HEK293 (cell line): Measurements from ENCODE around the gene RPS29.
A peak's percentile ranks its signal among the peaks of the same experiment; 100 is the strongest.

ENCODE experiments used
- KLF16 ChIP-seq: fragments of 450-650 bp; formaldehyde crosslinking; IDR thresholded peaks from 2 replicates; pipeline ENCODE4 v1.5.1; 2017; ENCODE audit warnings: missing biosample characterization, missing genetic modification characterization
- SP2 ChIP-seq: fragments of 450-650 bp; formaldehyde crosslinking; IDR thresholded peaks from 2 replicates; pipeline ENCODE4 v1.5.1; 2016; ENCODE audit warnings: missing biosample characterization, missing genetic modification characterization
- SP7 ChIP-seq: fragments of 450-650 bp; formaldehyde crosslinking; IDR thresholded peaks from 2 replicates; pipeline ENCODE4 v1.5.1; 2016; ENCODE audit warnings: missing biosample characterization, missing genetic modification characterization
- WT1 ChIP-seq: fragments of 450-650 bp; formaldehyde crosslinking; IDR thresholded peaks from 2 replicates; pipeline ENCODE4 v1.5.1; 2016; ENCODE audit warnings: missing biosample characterization, missing genetic modification characterization
- YY2 ChIP-seq: fragments of 450-650 bp; formaldehyde crosslinking; IDR thresholded peaks from 2 replicates; pipeline ENCODE4 v1.5.1; 2016; ENCODE audit warnings: missing biosample characterization, missing genetic modification characterization
- ZBTB20 ChIP-seq: fragments of 450-650 bp; formaldehyde crosslinking; IDR thresholded peaks from 2 replicates; pipeline ENCODE4 v1.5.1; 2016; ENCODE audit warnings: missing biosample characterization, missing genetic modification characterization
- ZBTB48 ChIP-seq: fragments of 450-650 bp; formaldehyde crosslinking; IDR thresholded peaks from 2 replicates; pipeline ENCODE4 v1.5.1; 2016; ENCODE audit warnings: missing biosample characterization, missing genetic modification characterization
- ZBTB7A ChIP-seq: fragments of 450-650 bp; formaldehyde crosslinking; IDR thresholded peaks from 2 replicates; pipeline ENCODE4 v1.5.1; 2016; ENCODE audit warnings: low read depth, missing biosample characterization, missing genetic modification characterization
- ZEB2 ChIP-seq: fragments of 450-650 bp; formaldehyde crosslinking; IDR thresholded peaks from 2 replicates; pipeline ENCODE4 v1.5.1; 2016; ENCODE audit warnings: missing biosample characterization, missing genetic modification characterization
- ZNF2 ChIP-seq: fragments of 450-650 bp; formaldehyde crosslinking; IDR thresholded peaks from 2 replicates; pipeline ENCODE4 v1.5.1; 2016; ENCODE audit warnings: missing biosample characterization, missing genetic modification characterization
- ZNF214 ChIP-seq: fragments of 450-650 bp; formaldehyde crosslinking; IDR thresholded peaks from 2 replicates; pipeline ENCODE4 v1.5.1; 2017; ENCODE audit warnings: missing biosample characterization, mild to moderate bottlenecking, missing genetic modification characterization, borderline replicate concordance
- ZNF223 ChIP-seq: fragments of 450-650 bp; formaldehyde crosslinking; IDR thresholded peaks from 2 replicates; pipeline ENCODE4 v1.5.1; 2016; ENCODE audit warnings: missing biosample characterization, missing genetic modification characterization
- ZNF266 ChIP-seq: fragments of 450-650 bp; formaldehyde crosslinking; IDR thresholded peaks from 2 replicates; pipeline ENCODE4 v1.5.1; 2016; ENCODE audit warnings: missing biosample characterization, missing genetic modification characterization, low read depth
- ZNF335 ChIP-seq: fragments of 450-650 bp; formaldehyde crosslinking; conservative IDR thresholded peaks from 2 replicates; pipeline ENCODE4 v1.5.1; 2016; ENCODE audit warnings: missing biosample characterization, missing genetic modification characterization
- ZNF394 ChIP-seq: fragments of 450-650 bp; formaldehyde crosslinking; IDR thresholded peaks from 2 replicates; pipeline ENCODE4 v1.5.1; 2016; ENCODE audit warnings: missing biosample characterization, missing genetic modification characterization, mild to moderate bottlenecking, moderate library complexity, borderline replicate concordance
- ZNF433 ChIP-seq: fragments of 450-650 bp; formaldehyde crosslinking; IDR thresholded peaks from 2 replicates; pipeline ENCODE4 v1.5.1; 2016; ENCODE audit warnings: missing biosample characterization, missing genetic modification characterization, low read depth
- ZNF549 ChIP-seq: fragments of 450-650 bp; IDR thresholded peaks from 2 replicates; pipeline ENCODE4 v1.5.1; 2018; ENCODE audit warnings: missing biosample characterization, missing genetic modification characterization, mild to moderate bottlenecking, inconsistent platforms, moderate library complexity
- ZNF629 ChIP-seq: fragments of 450-650 bp; formaldehyde crosslinking; IDR thresholded peaks from 2 replicates; pipeline ENCODE4 v1.5.1; 2017; ENCODE audit warnings: missing biosample characterization, missing genetic modification characterization
- ZNF660 ChIP-seq: fragments of 450-650 bp; IDR thresholded peaks from 2 replicates; pipeline ENCODE4 v1.5.1; 2018; ENCODE audit warnings: missing biosample characterization, mild to moderate bottlenecking, missing genetic modification characterization
- ZSCAN16 ChIP-seq: fragments of 450-650 bp; formaldehyde crosslinking; IDR thresholded peaks from 2 replicates; pipeline ENCODE4 v1.5.1; 2016; ENCODE audit warnings: missing biosample characterization, missing genetic modification characterization
- TF ChIP-seq, protein P1 (sequence below): fragments of 450-650 bp; formaldehyde crosslinking; IDR thresholded peaks from 2 replicates; pipeline ENCODE4 v1.5.1; 2016; ENCODE audit warnings: missing biosample characterization, missing genetic modification characterization
- TF ChIP-seq, protein P2 (sequence below): fragments of 450-650 bp; formaldehyde crosslinking; IDR thresholded peaks from 2 replicates; pipeline ENCODE4 v1.5.1; 2016; ENCODE audit warnings: missing biosample characterization, missing genetic modification characterization
- TF ChIP-seq, protein P3 (sequence below): fragments of 450-650 bp; formaldehyde crosslinking; IDR thresholded peaks from 2 replicates; pipeline ENCODE4 v1.5.1; 2016; ENCODE audit warnings: missing biosample characterization, missing genetic modification characterization
- TF ChIP-seq, protein P4 (sequence below): fragments of 450-650 bp; formaldehyde crosslinking; IDR thresholded peaks from 2 replicates; pipeline ENCODE4 v1.5.1; 2016; ENCODE audit warnings: missing biosample characterization, missing genetic modification characterization
- TF ChIP-seq, protein P5 (sequence below): fragments of 450-650 bp; formaldehyde crosslinking; IDR thresholded peaks from 2 replicates; pipeline ENCODE4 v1.5.1; 2016; ENCODE audit warnings: missing biosample characterization, missing genetic modification characterization
- TF ChIP-seq, protein P6 (sequence below): fragments of 450-650 bp; formaldehyde crosslinking; conservative IDR thresholded peaks from 2 replicates; pipeline ENCODE4 v1.5.1; 2016; ENCODE audit warnings: low read depth, missing biosample characterization, missing genetic modification characterization

The RPS29 gene

DNA sequence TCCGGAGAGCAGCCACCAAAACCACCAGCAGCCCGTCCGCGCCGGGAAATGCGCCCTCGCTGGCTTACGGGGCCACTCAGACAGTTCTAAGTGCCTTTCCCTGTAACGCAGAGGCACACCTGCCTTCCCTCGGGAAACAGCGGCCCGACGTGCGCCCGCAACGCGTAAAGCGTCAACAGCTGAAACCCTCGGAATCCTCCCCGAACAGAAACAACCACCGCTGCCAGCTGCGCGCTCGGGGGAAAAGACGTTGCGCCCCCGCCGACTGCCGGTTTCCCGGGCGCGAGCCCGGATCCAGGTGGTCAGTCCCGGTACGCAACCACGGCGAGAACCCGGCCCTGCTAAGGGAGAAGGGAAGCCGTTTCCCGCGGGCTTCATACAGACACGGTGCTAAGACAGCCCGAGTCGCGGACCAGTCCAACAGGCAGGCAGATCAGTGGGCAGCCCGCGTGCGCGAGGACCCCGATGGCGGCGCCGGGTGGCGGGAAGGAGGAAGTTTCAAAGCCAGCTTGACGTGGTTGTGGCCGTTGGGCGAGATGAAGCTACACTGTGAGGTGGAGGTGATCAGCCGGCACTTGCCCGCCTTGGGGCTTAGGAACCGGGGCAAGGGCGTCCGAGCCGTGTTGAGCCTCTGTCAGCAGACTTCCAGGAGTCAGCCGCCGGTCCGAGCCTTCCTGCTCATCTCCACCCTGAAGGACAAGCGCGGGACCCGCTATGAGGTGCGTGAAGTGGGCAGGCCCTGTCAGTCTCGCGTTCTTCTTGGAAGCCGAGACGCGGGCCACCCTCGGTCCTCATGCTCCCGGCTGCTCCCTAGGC, 12.5 kb upstream of the RPS29 start, which contains the start of gene LRR1 (continued):
- TF ChIP-seq, protein P1, sequence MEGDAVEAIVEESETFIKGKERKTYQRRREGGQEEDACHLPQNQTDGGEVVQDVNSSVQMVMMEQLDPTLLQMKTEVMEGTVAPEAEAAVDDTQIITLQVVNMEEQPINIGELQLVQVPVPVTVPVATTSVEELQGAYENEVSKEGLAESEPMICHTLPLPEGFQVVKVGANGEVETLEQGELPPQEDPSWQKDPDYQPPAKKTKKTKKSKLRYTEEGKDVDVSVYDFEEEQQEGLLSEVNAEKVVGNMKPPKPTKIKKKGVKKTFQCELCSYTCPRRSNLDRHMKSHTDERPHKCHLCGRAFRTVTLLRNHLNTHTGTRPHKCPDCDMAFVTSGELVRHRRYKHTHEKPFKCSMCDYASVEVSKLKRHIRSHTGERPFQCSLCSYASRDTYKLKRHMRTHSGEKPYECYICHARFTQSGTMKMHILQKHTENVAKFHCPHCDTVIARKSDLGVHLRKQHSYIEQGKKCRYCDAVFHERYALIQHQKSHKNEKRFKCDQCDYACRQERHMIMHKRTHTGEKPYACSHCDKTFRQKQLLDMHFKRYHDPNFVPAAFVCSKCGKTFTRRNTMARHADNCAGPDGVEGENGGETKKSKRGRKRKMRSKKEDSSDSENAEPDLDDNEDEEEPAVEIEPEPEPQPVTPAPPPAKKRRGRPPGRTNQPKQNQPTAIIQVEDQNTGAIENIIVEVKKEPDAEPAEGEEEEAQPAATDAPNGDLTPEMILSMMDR (tag by site-specific recombination) = peak; percentile 5; the same call in 1 of the 2 replicates
- no peak for TF ChIP-seq ZSCAN16 (tag by site-specific recombination)
- TF ChIP-seq ZNF660 (tag by site-specific recombination) = peak; percentile 16
- TF ChIP-seq ZNF433 (tag by site-specific recombination) = no peak
- TF ChIP-seq, protein P2, sequence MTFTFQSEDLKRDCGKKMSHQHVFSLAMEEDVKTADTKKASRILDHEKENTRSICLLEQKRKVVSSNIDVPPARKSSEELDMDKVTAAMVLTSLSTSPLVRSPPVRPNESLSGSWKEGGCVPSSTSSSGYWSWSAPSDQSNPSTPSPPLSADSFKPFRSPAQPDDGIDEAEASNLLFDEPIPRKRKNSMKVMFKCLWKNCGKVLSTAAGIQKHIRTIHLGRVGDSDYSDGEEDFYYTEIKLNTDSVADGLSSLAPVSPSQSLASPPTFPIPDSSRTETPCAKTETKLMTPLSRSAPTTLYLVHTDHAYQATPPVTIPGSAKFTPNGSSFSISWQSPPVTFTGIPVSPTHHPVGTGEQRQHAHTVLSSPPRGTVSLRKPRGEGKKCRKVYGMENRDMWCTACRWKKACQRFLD (tag by site-specific recombination) = 0 out of 2 replicates have a peak, but pooled peaks have one; percentile 9
- 0 out of 2 replicates have a peak, but pooled peaks have one; percentile 21 for TF ChIP-seq KLF16 (tag by site-specific recombination)
- TF ChIP-seq ZBTB7A = no peak; the same call in 1 of the 2 replicates
- no peak for TF ChIP-seq ZNF549 (tag by site-specific recombination)
- TF ChIP-seq ZNF214 (tag by site-specific recombination) = no peak
- peak; percentile 99 for TF ChIP-seq ZNF335 (tag by site-specific recombination)
- TF ChIP-seq YY2 (tag by site-specific recombination) = peak; percentile 91
- peak; percentile 21 for TF ChIP-seq ZNF2 (tag by site-specific recombination)
- no peak for TF ChIP-seq ZNF223 (tag by site-specific recombination)
- TF ChIP-seq ZBTB20 (tag by site-specific recombination) = peak; percentile 69; the same call in 1 of the 2 replicates
- no peak for TF ChIP-seq ZBTB48 (tag by site-specific recombination)
- TF ChIP-seq ZNF629 (tag by site-specific recombination) = 0 out of 2 replicates have a peak, but pooled peaks have one; percentile 32
- TF ChIP-seq, protein P3, sequence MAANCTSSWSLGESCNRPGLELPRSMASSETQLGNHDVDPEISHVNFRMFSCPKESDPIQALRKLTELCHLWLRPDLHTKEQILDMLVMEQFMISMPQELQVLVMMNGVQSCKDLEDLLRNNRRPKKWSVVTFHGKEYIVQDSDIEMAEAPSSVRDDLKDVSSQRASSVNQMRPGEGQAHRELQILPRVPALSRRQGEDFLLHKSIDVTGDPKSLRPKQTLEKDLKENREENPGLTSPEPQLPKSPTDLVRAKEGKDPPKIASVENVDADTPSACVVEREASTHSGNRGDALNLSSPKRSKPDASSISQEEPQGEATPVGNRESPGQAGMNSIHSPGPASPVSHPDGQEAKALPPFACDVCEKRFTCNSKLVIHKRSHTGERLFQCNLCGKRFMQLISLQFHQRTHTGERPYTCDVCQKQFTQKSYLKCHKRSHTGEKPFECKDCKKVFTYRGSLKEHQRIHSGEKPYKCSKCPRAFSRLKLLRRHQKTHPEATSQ (tag by site-specific recombination) = 0 out of 2 replicates have a peak, but pooled peaks have one; percentile 38
- TF ChIP-seq, protein P4, sequence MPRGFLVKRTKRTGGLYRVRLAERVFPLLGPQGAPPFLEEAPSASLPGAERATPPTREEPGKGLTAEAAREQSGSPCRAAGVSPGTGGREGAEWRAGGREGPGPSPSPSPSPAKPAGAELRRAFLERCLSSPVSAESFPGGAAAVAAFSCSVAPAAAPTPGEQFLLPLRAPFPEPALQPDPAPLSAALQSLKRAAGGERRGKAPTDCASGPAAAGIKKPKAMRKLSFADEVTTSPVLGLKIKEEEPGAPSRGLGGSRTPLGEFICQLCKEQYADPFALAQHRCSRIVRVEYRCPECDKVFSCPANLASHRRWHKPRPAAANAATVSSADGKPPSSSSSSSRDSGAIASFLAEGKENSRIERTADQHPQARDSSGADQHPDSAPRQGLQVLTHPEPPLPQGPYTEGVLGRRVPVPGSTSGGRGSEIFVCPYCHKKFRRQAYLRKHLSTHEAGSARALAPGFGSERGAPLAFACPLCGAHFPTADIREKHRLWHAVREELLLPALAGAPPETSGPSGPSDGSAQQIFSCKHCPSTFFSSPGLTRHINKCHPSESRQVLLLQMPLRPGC = peak; percentile 56; the same call in 1 of the 2 replicates
- no peak for TF ChIP-seq ZNF266 (tag by site-specific recombination)
- TF ChIP-seq ZNF394 (tag by site-specific recombination) = peak; percentile 64; the same call in 1 of the 2 replicates
- peak; percentile 64; the same call in 1 of the 2 replicates for TF ChIP-seq SP7
- 0 out of 2 replicates have a peak, but pooled peaks have one; percentile 7 for TF ChIP-seq WT1 (tag by site-specific recombination)
- TF ChIP-seq ZEB2 = peak; percentile 77
- TF ChIP-seq, protein P5, sequence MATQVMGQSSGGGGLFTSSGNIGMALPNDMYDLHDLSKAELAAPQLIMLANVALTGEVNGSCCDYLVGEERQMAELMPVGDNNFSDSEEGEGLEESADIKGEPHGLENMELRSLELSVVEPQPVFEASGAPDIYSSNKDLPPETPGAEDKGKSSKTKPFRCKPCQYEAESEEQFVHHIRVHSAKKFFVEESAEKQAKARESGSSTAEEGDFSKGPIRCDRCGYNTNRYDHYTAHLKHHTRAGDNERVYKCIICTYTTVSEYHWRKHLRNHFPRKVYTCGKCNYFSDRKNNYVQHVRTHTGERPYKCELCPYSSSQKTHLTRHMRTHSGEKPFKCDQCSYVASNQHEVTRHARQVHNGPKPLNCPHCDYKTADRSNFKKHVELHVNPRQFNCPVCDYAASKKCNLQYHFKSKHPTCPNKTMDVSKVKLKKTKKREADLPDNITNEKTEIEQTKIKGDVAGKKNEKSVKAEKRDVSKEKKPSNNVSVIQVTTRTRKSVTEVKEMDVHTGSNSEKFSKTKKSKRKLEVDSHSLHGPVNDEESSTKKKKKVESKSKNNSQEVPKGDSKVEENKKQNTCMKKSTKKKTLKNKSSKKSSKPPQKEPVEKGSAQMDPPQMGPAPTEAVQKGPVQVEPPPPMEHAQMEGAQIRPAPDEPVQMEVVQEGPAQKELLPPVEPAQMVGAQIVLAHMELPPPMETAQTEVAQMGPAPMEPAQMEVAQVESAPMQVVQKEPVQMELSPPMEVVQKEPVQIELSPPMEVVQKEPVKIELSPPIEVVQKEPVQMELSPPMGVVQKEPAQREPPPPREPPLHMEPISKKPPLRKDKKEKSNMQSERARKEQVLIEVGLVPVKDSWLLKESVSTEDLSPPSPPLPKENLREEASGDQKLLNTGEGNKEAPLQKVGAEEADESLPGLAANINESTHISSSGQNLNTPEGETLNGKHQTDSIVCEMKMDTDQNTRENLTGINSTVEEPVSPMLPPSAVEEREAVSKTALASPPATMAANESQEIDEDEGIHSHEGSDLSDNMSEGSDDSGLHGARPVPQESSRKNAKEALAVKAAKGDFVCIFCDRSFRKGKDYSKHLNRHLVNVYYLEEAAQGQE (tag by site-specific recombination) = peak; percentile 60; the same call in 1 of the 2 replicates
- TF ChIP-seq, protein P6, sequence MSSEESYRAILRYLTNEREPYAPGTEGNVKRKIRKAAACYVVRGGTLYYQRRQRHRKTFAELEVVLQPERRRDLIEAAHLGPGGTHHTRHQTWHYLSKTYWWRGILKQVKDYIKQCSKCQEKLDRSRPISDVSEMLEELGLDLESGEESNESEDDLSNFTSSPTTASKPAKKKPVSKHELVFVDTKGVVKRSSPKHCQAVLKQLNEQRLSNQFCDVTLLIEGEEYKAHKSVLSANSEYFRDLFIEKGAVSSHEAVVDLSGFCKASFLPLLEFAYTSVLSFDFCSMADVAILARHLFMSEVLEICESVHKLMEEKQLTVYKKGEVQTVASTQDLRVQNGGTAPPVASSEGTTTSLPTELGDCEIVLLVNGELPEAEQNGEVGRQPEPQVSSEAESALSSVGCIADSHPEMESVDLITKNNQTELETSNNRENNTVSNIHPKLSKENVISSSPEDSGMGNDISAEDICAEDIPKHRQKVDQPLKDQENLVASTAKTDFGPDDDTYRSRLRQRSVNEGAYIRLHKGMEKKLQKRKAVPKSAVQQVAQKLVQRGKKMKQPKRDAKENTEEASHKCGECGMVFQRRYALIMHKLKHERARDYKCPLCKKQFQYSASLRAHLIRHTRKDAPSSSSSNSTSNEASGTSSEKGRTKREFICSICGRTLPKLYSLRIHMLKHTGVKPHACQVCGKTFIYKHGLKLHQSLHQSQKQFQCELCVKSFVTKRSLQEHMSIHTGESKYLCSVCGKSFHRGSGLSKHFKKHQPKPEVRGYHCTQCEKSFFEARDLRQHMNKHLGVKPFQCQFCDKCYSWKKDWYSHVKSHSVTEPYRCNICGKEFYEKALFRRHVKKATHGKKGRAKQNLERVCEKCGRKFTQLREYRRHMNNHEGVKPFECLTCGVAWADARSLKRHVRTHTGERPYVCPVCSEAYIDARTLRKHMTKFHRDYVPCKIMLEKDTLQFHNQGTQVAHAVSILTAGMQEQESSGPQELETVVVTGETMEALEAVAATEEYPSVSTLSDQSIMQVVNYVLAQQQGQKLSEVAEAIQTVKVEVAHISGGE (tag by site-specific recombination) = peak; percentile 58; the same call in 1 of the 2 replicates
- TF ChIP-seq SP2 (tag by site-specific recombination) = peak; percentile 34
